NCI-H524 treated with DMSO at 0.1 percent for 48 hours (cell line): ENCODE results near the gene HSD11B2.

Experiments used
- DNase-seq: peaks from one replicate; lab custom pipeline; 2025; lab: John Stamatoyannopoulos, UW

Gene HSD11B2

GRCh38 chr16:67451704-67452435 lies 20.9 kb downstream of the HSD11B2 start:
- DNase-seq: no peak

- no peak for DNase-seq
These were observed 23.2 kb downstream of the HSD11B2 start for GRCh38 chr16:67454104-67454503.

- no peak for DNase-seq
These were observed 23.9 kb downstream of the HSD11B2 start for GRCh38 chr16:67454852-67455251.

GRCh38 chr16:67456391-67457081 lies 25.6 kb downstream of the HSD11B2 start:
- DNase-seq: no peak

- DNase-seq: no peak
These were observed 26.7 kb downstream of the HSD11B2 start for GRCh38 chr16:67457611-67458010.

GRCh38 chr16:67458121-67458641 lies 27.3 kb downstream of the HSD11B2 start:
- no peak for DNase-seq

- peak; percentile 10 for DNase-seq
These were observed 28.3 kb downstream of the HSD11B2 start for GRCh38 chr16:67459066-67459860.

- no peak for DNase-seq
These were observed 28.9 kb downstream of the HSD11B2 start for GRCh38 chr16:67459861-67460150.

GRCh38 chr16:67460168-67460567 lies 29.2 kb downstream of the HSD11B2 start:
- no peak for DNase-seq

GRCh38 chr16:67460961-67461360 lies 30.0 kb downstream of the HSD11B2 start:
- DNase-seq: no peak

- DNase-seq: no peak
These were observed 30.8 kb downstream of the HSD11B2 start for GRCh38 chr16:67461600-67462278.

GRCh38 chr16:67462279-67462655 lies 31.3 kb downstream of the HSD11B2 start:
- no peak for DNase-seq

GRCh38 chr16:67463059-67463458 lies 32.1 kb downstream of the HSD11B2 start:
- no peak for DNase-seq

GRCh38 chr16:67463691-67464090 lies 32.8 kb downstream of the HSD11B2 start:
- no peak for DNase-seq

- no peak for DNase-seq
These were observed 33.6 kb downstream of the HSD11B2 start for GRCh38 chr16:67464565-67464964.

- no peak for DNase-seq
These were observed 35.7 kb downstream of the HSD11B2 start for GRCh38 chr16:67466581-67466980.

GRCh38 chr16:67468731-67469130 lies 37.8 kb downstream of the HSD11B2 start:
- DNase-seq: no peak

GRCh38 chr16:67470359-67470758 lies 39.4 kb downstream of the HSD11B2 start:
- peak; percentile 56 for DNase-seq

- no peak for DNase-seq
These were observed 41.0 kb downstream of the HSD11B2 start for GRCh38 chr16:67471758-67472384.

GRCh38 chr16:67474551-67475455 lies 43.9 kb downstream of the HSD11B2 start:
- no peak for DNase-seq
